ENCODE measurements around the gene GNG7.
"Not testable (repeated sequence)": the region's sequence is repeated elsewhere in the genome, so short reads cannot be mapped to it uniquely, and the experiment has no call there.

Gene GNG7

GRCh38 chr19:2511991-2512390, 190.5 kb downstream of the GNG7 start:
- no peak for TF ChIP-seq CTCF (IDR thresholded peaks at IDR 0.05)
- H3K4me3 ChIP-seq, result no peak overlapping the region
- no peak for DNase-seq (ENCODE audit: low spot score)
- H3K27ac ChIP-seq, result no peak overlapping the region

- no peak for DNase-seq (ENCODE audit: low spot score)
- Histone ChIP-seq H3K27ac (no peak overlapping the region), H3K4me3 (no peak overlapping the region)
- TF ChIP-seq CTCF (IDR thresholded peaks at IDR 0.05), result no peak
Measured at GRCh38 chr19:2511570-2511969, 190.9 kb downstream of the GNG7 start.

- TF ChIP-seq CTCF (IDR thresholded peaks at IDR 0.05), result no peak
- no peak overlapping the region for H3K4me3 ChIP-seq
- no peak for DNase-seq (ENCODE audit: low spot score)
- H3K27ac ChIP-seq, result no peak overlapping the region
Measured at GRCh38 chr19:2509096-2509495, 193.4 kb downstream of the GNG7 start.

- no peak for DNase-seq (ENCODE audit: low spot score)
- no peak overlapping the region for H3K27ac ChIP-seq
- no peak for TF ChIP-seq CTCF (IDR thresholded peaks at IDR 0.05)
- H3K4me3 ChIP-seq, result peak overlapping the region; percentile 15
Measured at GRCh38 chr19:2507109-2507508, 195.4 kb downstream of the GNG7 start.

- not testable (repeated sequence) for H3K4me3 ChIP-seq; H3K27ac ChIP-seq; DNase-seq (ENCODE audit: low spot score)
Measured at GRCh38 chr19:2506656-2507055, 195.8 kb downstream of the GNG7 start.

- Histone ChIP-seq H3K4me3 (no peak overlapping the region), H3K27ac (no peak overlapping the region)
- TF ChIP-seq CTCF (IDR thresholded peaks at IDR 0.05), result no peak
- DNase-seq (ENCODE audit: low spot score), result no peak
Measured at GRCh38 chr19:2503521-2504109, 198.9 kb downstream of the GNG7 start.

- H3K27ac ChIP-seq, result no peak overlapping the region
- no peak for TF ChIP-seq CTCF (IDR thresholded peaks at IDR 0.05)
- no peak overlapping the region for H3K4me3 ChIP-seq
- no peak for DNase-seq (ENCODE audit: low spot score)
Measured at GRCh38 chr19:2500841-2501261, 201.6 kb downstream of the GNG7 start.

GRCh38 chr19:2500156-2500555, 202.3 kb downstream of the GNG7 start:
- H3K27ac ChIP-seq, result no peak overlapping the region
- no peak for DNase-seq (ENCODE audit: low spot score)
- TF ChIP-seq CTCF (IDR thresholded peaks at IDR 0.05), result no peak

More at GRCh38 chr19:2500156-2500555, 202.3 kb downstream of the GNG7 start:
- H3K4me3 ChIP-seq, result no peak overlapping the region

Measured in coronary artery (tissue), 2 donors.